ENCODE data around the gene MADD. TPM values are rescaled to one million over a fixed set of nuclear protein-coding genes. Genes with fewer than 3 reads are reported as not detected.

Gene MADD
- total RNA-seq, 1 donor from 2014 or later = 40.9 TPM

DNA sequence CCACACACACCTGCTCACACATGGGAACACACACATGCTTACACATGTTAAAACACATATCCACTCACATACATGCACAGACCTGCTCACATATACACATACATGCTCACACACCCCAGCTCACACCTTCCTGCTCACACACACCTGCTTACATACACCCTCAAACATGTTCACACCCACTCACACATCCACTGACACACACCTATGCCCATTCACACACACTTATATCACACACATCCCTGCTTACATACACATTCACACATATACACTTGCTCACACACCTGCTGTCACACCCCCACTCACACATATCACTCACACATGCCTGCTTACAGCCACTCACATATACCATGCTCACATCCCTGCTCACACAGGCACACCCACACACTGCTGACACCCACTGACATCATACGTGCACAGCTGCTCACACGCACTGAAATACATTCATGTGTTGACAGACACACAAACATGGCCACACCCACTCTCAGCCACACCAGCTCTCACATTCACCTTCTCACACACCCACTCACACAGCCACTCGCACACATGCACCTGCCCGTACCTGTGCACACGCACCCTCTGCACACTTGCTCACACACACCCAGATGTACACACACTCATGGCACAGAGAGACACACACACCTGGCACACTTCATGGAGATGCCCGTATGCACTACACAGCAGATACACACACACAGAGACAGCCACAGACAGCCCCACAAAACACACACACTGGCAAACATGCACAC lies 88.2 kb downstream of the MADD start:
- TF ChIP-seq, protein P1, sequence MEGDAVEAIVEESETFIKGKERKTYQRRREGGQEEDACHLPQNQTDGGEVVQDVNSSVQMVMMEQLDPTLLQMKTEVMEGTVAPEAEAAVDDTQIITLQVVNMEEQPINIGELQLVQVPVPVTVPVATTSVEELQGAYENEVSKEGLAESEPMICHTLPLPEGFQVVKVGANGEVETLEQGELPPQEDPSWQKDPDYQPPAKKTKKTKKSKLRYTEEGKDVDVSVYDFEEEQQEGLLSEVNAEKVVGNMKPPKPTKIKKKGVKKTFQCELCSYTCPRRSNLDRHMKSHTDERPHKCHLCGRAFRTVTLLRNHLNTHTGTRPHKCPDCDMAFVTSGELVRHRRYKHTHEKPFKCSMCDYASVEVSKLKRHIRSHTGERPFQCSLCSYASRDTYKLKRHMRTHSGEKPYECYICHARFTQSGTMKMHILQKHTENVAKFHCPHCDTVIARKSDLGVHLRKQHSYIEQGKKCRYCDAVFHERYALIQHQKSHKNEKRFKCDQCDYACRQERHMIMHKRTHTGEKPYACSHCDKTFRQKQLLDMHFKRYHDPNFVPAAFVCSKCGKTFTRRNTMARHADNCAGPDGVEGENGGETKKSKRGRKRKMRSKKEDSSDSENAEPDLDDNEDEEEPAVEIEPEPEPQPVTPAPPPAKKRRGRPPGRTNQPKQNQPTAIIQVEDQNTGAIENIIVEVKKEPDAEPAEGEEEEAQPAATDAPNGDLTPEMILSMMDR (IDR thresholded peaks at IDR 0.05; ENCODE audit: borderline replicate concordance) = no peak
- Histone ChIP-seq H3K4me3 (no peak overlapping the region), H3K27me3 (ENCODE audit: low read depth) (no peaks in the 10 kb centered on the region), H3K36me3 (no peaks in the 10 kb centered on the region), H3K9me3 (replicated peaks) (no peaks in the 10 kb centered on the region), H3K27ac (replicated peaks) (no peak overlapping the region), H3K4me1 (peaks cover 26% of the 10 kb centered on the region)
- DNase-seq = no peak
- intact Hi-C loops (cut with micrococcal nuclease) = no loop called here

DNA sequence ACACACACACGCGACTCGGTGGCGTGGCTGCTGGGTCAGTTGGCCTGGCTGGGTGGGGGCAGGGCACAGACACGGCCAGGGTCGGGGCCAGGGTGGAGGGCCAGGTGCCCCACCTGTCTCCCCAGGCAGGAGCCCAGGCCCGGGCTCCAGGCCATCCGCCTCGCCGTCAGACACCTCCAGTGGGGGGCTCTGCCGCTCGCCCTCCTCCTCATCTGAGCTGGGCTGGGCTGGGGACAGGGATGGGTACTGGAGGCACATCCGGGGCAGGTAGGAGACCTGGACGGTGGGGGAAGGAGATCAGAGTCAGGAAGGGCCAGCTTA lies 88.8 kb downstream of the MADD start:
- H3K9me3 ChIP-seq (replicated peaks) = no peaks in the 10 kb centered on the region
- no peak overlapping the region for H3K4me3 ChIP-seq
- TF ChIP-seq, protein P1 (IDR thresholded peaks at IDR 0.05; ENCODE audit: borderline replicate concordance) = no peak
- H3K36me3 ChIP-seq = no peaks in the 10 kb centered on the region
- no peaks in the 10 kb centered on the region for H3K27me3 ChIP-seq (ENCODE audit: low read depth)
- H3K27ac ChIP-seq (replicated peaks) = no peak overlapping the region
- intact Hi-C loops (cut with micrococcal nuclease) = no loop called here
- DNase-seq = no peak
- H3K4me1 ChIP-seq = peaks cover 21% of the 10 kb centered on the region

DNA sequence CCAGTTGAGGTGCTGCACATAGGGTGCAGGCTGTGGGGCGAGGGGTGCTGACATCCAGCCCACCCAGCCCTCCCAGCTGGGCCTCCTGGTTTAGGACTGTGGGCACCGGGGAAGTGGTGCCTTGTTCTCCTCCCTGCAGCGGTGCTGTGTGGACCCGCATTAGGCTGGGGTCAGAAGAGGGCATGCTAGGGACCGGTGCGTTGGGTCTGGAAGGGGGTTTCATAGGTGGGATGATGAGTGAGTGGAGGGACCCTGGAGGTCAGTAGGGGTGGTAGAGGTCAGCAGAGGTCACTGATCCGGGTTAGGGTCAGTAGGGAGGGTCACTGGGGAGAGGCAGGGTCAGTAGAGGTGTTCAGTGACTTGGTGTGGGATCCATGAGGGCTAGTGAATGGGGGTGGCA lies 89.2 kb downstream of the MADD start:
- intact Hi-C loops (cut with micrococcal nuclease) = no loop called here
- Histone ChIP-seq H3K36me3 (no peaks in the 10 kb centered on the region), H3K4me1 (peaks cover 16% of the 10 kb centered on the region), H3K9me3 (replicated peaks) (no peaks in the 10 kb centered on the region), H3K27me3 (ENCODE audit: low read depth) (no peaks in the 10 kb centered on the region), H3K27ac (replicated peaks) (no peak overlapping the region), H3K4me3 (no peak overlapping the region)
- TF ChIP-seq, protein P1 (IDR thresholded peaks at IDR 0.05; ENCODE audit: borderline replicate concordance) = no peak
- no peak for DNase-seq

DNA sequence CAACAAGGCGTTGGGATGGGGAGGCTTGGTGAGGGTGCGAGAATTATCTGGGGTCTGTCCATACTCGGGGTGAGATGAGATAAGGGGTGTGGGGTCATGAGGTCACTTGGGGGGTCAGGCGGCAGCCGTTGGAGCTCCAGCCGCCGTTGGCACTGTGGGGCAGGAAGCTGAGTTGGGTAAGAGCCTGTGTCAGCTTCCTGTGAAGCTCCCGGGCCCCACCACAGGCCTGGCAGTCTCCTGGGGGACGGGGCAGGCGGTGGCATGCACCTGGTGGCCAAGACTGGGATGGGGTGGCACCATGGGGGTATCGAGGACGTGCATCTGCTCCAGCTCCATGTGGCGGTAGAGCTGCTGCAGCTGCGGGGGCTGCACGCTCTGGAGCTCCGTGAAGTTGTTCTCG lies 89.7 kb downstream of the MADD start:
- TF ChIP-seq, protein P1 (IDR thresholded peaks at IDR 0.05; ENCODE audit: borderline replicate concordance) = no peak
- Histone ChIP-seq H3K27ac (replicated peaks) (no peak overlapping the region), H3K4me3 (no peak overlapping the region), H3K9me3 (replicated peaks) (no peaks in the 10 kb centered on the region), H3K36me3 (no peaks in the 10 kb centered on the region), H3K27me3 (ENCODE audit: low read depth) (no peaks in the 10 kb centered on the region), H3K4me1 (peaks cover 16% of the 10 kb centered on the region)
- intact Hi-C loops (cut with micrococcal nuclease) = no loop called here
- no peak for DNase-seq

DNA sequence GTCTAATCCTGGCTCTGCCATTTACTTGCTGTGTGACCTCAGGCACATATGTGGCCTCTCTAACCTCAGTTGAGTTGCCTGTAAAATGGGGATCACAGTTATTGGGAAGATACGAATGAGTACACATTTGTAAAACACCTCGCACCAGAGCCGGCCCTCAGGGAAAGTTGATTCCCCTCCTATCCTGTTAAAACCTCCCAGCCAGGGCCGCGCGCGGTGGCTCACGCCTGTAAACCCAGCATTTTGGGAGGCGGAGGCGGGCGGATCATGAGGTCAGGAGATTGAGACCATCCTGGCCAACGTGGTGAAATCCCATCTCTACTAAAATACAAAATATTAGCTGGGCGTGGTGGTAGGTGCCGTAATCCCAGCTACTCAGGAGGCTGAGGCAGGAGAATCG lies 90.4 kb downstream of the MADD start:
- H3K36me3 ChIP-seq = no peaks in the 10 kb centered on the region
- H3K4me1 ChIP-seq = peaks cover 15% of the 10 kb centered on the region
- peak overlapping the region; percentile 63 for H3K27ac ChIP-seq (replicated peaks)
- no peak overlapping the region for H3K4me3 ChIP-seq
- TF ChIP-seq, protein P1 (IDR thresholded peaks at IDR 0.05; ENCODE audit: borderline replicate concordance) = no peak
- no peaks in the 10 kb centered on the region for H3K9me3 ChIP-seq (replicated peaks)
- no peak for DNase-seq
- H3K27me3 ChIP-seq (ENCODE audit: low read depth) = no peaks in the 10 kb centered on the region
- intact Hi-C loops (cut with micrococcal nuclease) = no loop called here

Measured in left ventricle myocardium inferior (tissue), 1 donor.